Astrocyte (in vitro differentiated cells and primary cell): Measurements from ENCODE around the gene LDB3. TPM values are rescaled to one million over a fixed set of nuclear protein-coding genes. Genes with fewer than 3 reads are reported as not detected.
A peak's percentile ranks its signal among the peaks of the same experiment; 100 is the strongest.

ENCODE experiments used
- DNase-seq: peaks from one replicate; pipeline ENCODE4 v3.0.0-alpha.2; 2010; ENCODE audit warnings: low read depth
- FAIRE-seq: peaks from 2 replicates; lab custom pipeline; 2011; peaks lifted over from hg19 to GRCh38; lab: Jason Lieb, UNC
- H2AFZ ChIP-seq: 2 replicates; pipeline ENCODE4 v1.6.0; 2012; ENCODE audit warnings: low read depth, low read length, inconsistent platforms
- H3K27ac ChIP-seq: 2 replicates; pipeline ENCODE4 v1.5.1; 2011; ENCODE audit warnings: low read depth, low read length, inconsistent platforms
- H3K27me3 ChIP-seq: 2 replicates; pipeline ENCODE4 v1.6.0; 2011; ENCODE audit warnings: low read length, inconsistent platforms; ENCODE audit not compliant: insufficient read depth
- H3K36me3 ChIP-seq: 2 replicates; pipeline ENCODE4 v1.5.1; 2011; ENCODE audit warnings: low read length, inconsistent platforms; ENCODE audit not compliant: insufficient read depth
- H3K4me1 ChIP-seq: 2 replicates; pipeline ENCODE4 v1.5.1; 2011; ENCODE audit warnings: low read length, inconsistent platforms; ENCODE audit not compliant: insufficient read depth
- H3K4me2 ChIP-seq: 2 replicates; pipeline ENCODE4 v1.6.0; 2012; ENCODE audit warnings: low read length, inconsistent platforms
- H3K4me3 ChIP-seq: 2 replicates; pipeline ENCODE4 v1.5.1; 2011; ENCODE audit warnings: low read depth, mild to moderate bottlenecking, low read length, inconsistent platforms; ENCODE audit not compliant: insufficient read depth
- H3K79me2 ChIP-seq: 2 replicates; pipeline ENCODE4 v1.6.0; 2012; ENCODE audit warnings: mild to moderate bottlenecking, low read length, inconsistent platforms; ENCODE audit not compliant: insufficient read depth
- H3K9ac ChIP-seq: 2 replicates; pipeline ENCODE4 v1.6.0; 2012; ENCODE audit warnings: mild to moderate bottlenecking, low read length, inconsistent platforms
- H3K9me3 ChIP-seq: 2 replicates; pipeline ENCODE4 v1.5.1; 2012; ENCODE audit warnings: low read depth, mild to moderate bottlenecking, low read length, inconsistent platforms; ENCODE audit not compliant: insufficient read depth
- H4K20me1 ChIP-seq: 2 replicates; pipeline ENCODE4 v1.6.0; 2012; ENCODE audit warnings: low read length, inconsistent platforms; ENCODE audit not compliant: insufficient read depth
- H3K27ac Mint-ChIP-seq: one replicate; pipeline ENCODE4 v1.8.0; 2021; ENCODE audit warnings: mild to moderate bottlenecking, mixed read lengths; ENCODE audit not compliant: unreplicated experiment
- H3K27me3 Mint-ChIP-seq: one replicate; pipeline ENCODE4 v1.8.0; 2021; ENCODE audit warnings: low read depth, mixed read lengths; ENCODE audit not compliant: unreplicated experiment
- H3K36me3 Mint-ChIP-seq: one replicate; pipeline ENCODE4 v1.8.0; 2021; ENCODE audit warnings: low read depth, mixed read lengths; ENCODE audit not compliant: unreplicated experiment
- H3K4me1 Mint-ChIP-seq: one replicate; pipeline ENCODE4 v1.8.0; 2021; ENCODE audit warnings: low read depth, mixed read lengths; ENCODE audit not compliant: unreplicated experiment
- H3K4me3 Mint-ChIP-seq: one replicate; pipeline ENCODE4 v1.8.0; 2021; ENCODE audit warnings: mild to moderate bottlenecking, moderate library complexity, mixed read lengths; ENCODE audit not compliant: unreplicated experiment
- H3K9me3 Mint-ChIP-seq: one replicate; pipeline ENCODE4 v1.8.0; 2021; ENCODE audit warnings: mild to moderate bottlenecking, mixed read lengths; ENCODE audit not compliant: unreplicated experiment
- CTCF ChIP-seq: IDR thresholded peaks from 2 replicates; pipeline ENCODE4 v1.5.1; 2011; ENCODE audit warnings: low read depth, mild to moderate bottlenecking, inconsistent platforms, low read length, moderate library complexity; ENCODE audit not compliant: insufficient read depth
- EZH2 ChIP-seq: IDR thresholded peaks from 2 replicates; pipeline ENCODE4 v1.6.1; 2012; ENCODE audit warnings: mild to moderate bottlenecking, low read length, inconsistent platforms; ENCODE audit not compliant: insufficient read depth
- total RNA-seq: library from RNA; stranded (reverse); gene quantifications from 2 replicates; pipeline ENCODE4 v1.2.1, GENCODE V29; 2021

The LDB3 gene
- total RNA-seq, 1 donor from 2014 or later: 3.5 TPM

- peaks cover 2% of the 10 kb centered on the region for H3K27me3 ChIP-seq
- no peak overlapping the region for H3K9ac ChIP-seq
- peaks cover 13% of the 10 kb centered on the region for H3K4me1 ChIP-seq
- no peaks in the 10 kb centered on the region for H3K36me3 Mint-ChIP-seq
- DNase-seq: peak; percentile 93
- H3K4me1 Mint-ChIP-seq: peaks cover 7% of the 10 kb centered on the region
- H3K9me3 ChIP-seq: no peaks in the 10 kb centered on the region
- no peak overlapping the region for H2AFZ ChIP-seq
- peak; percentile 98 for FAIRE-seq
- no peaks in the 10 kb centered on the region for H3K9me3 Mint-ChIP-seq
- H3K79me2 ChIP-seq: no peaks in the 10 kb centered on the region
- no peaks in the 10 kb centered on the region for H4K20me1 ChIP-seq
- H3K27me3 Mint-ChIP-seq: peaks cover 20% of the 10 kb centered on the region
- H3K27ac ChIP-seq: no peak overlapping the region
- peak overlapping the region; percentile 51 for H3K27ac Mint-ChIP-seq
- H3K4me3 Mint-ChIP-seq: no peak overlapping the region
- H3K36me3 ChIP-seq: no peaks in the 10 kb centered on the region
- peak overlapping the region; percentile 39 for H3K4me2 ChIP-seq
- no peak overlapping the region for H3K4me3 ChIP-seq
- no peak for TF ChIP-seq EZH2
- TF ChIP-seq CTCF: no peak
Measured at GRCh38 chr10:86635402-86635801, 32.9 kb upstream of the LDB3 start.

GRCh38 chr10:86636311-86636710 lies 32.0 kb upstream of the LDB3 start:
- peak overlapping the region; percentile 51 for H3K27ac Mint-ChIP-seq
- H3K4me1 ChIP-seq: peaks cover 13% of the 10 kb centered on the region

More at GRCh38 chr10:86636311-86636710, 32.0 kb upstream of the LDB3 start:
- Histone ChIP-seq H3K9me3 (no peaks in the 10 kb centered on the region), H3K4me2 (no peak overlapping the region), H3K4me3 (no peak overlapping the region), H3K9ac (no peak overlapping the region), H3K27me3 (peaks cover 2% of the 10 kb centered on the region), H3K79me2 (no peaks in the 10 kb centered on the region), H4K20me1 (no peaks in the 10 kb centered on the region), H3K36me3 (no peaks in the 10 kb centered on the region), H2AFZ (no peak overlapping the region), H3K27ac (peak overlapping the region; percentile 8)
- H3K27me3 Mint-ChIP-seq: peaks cover 16% of the 10 kb centered on the region
- H3K4me1 Mint-ChIP-seq: peaks cover 7% of the 10 kb centered on the region
- no peaks in the 10 kb centered on the region for H3K9me3 Mint-ChIP-seq
- no peaks in the 10 kb centered on the region for H3K36me3 Mint-ChIP-seq
- FAIRE-seq: no peak
- no peak overlapping the region for H3K4me3 Mint-ChIP-seq
- DNase-seq: no peak
- TF ChIP-seq EZH2 (no peak), CTCF (no peak)
